ENCODE measurements around the gene FAM174A. TPM values are rescaled to one million over a fixed set of nuclear protein-coding genes. Genes with fewer than 3 reads are reported as not detected.

FAM174A gene
- total RNA-seq, 1 experiment from 2014 or later, result 13.3 TPM

DNA sequence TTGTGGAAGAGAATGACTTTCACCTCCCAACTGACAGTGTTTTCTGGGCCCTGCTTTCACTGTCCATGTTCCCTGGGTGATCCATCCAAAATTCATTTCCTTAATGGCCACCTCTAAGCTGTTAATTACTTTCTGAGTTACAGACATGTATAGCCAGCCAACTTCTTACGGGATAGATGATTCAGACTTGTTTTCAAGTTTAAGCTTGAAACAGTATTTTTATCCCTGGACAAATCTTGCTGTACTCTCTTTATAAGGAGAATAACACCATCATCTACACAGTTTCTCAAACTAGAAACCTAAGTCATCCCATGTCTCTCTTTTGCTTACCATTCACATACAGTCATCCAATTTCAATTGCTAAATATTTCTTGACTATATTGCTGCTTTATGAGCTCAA lies 6.9 kb downstream of the FAM174A start:
- DNase-seq, result no peak
- no peak overlapping the region for H3K27ac Mint-ChIP-seq (ENCODE audit: unreplicated experiment)
- TF ChIP-seq CTCF (IDR thresholded peaks at IDR 0.05; ENCODE audit: unreplicated experiment), result no peak
- BruUV-seq (replicated peaks), result no TSS peak
- H3K4me3 Mint-ChIP-seq (ENCODE audit: low read depth, unreplicated experiment), result no peak overlapping the region
- no peaks in the 10 kb centered on the region for H3K27me3 Mint-ChIP-seq (ENCODE audit: unreplicated experiment)
- no peaks in the 10 kb centered on the region for H3K9me3 Mint-ChIP-seq (ENCODE audit: low read depth, unreplicated experiment)
- CTCF ChIA-PET, result no interaction called here
- intact Hi-C loops (cut with micrococcal nuclease; ENCODE audit: unreplicated experiment), result no loop called here
- H3K36me3 Mint-ChIP-seq (ENCODE audit: insufficient read depth, unreplicated experiment), result no peaks in the 10 kb centered on the region
- H3K4me1 Mint-ChIP-seq (ENCODE audit: low read depth, unreplicated experiment), result peaks cover 13% of the 10 kb centered on the region

DNA sequence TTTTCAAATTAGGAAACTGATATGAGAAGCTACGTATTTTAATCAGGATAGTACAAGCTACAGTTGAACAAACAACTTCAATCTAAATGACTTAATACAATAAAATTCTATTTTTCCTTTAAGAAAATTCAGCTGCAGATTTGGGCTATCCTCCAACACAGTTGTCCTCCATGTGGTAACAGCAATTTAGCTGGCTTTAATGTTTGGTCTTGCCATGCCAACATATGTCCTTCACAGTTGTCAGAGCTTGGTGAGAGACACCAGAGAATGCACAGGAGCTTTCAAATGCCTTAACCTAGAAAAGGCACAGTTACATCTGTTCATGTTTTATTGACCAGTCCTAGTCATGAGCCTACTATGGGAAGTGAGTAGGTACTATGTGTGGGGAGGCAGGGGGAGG lies 10.8 kb downstream of the FAM174A start:
- no TSS peak for BruUV-seq (replicated peaks)
- no peak overlapping the region for H3K4me3 Mint-ChIP-seq (ENCODE audit: low read depth, unreplicated experiment)
- TF ChIP-seq CTCF (IDR thresholded peaks at IDR 0.05; ENCODE audit: unreplicated experiment), result no peak

DNA sequence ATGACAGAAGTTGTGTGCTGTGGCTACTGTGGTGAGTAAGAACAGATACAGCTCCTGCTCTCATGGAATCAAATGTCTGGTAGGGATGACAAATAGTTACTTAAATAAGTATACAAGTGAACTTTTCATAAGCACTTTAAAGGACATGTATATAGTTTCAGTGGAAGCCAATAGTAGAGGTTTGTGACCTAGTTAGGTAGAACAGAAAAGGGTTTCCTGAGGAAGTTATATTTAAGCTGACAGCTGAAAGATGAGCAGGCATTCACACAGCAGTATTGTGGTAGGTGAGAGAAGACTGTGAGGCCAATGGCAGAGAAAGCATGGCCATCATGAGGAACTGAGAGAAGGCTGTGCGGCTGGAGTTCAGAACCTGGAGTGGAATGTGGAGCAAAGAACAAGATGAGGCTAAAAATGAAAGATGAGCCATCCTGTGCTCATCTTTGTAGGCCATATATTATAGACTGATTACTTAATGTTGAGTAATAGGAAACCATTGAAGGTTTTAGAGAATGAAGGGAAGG lies 15.4 kb downstream of the FAM174A start:
- intact Hi-C loops (cut with micrococcal nuclease; ENCODE audit: unreplicated experiment), result no loop called here
- CTCF ChIA-PET, result no interaction called here
- no peak for DNase-seq

More for the DNA sequence above, 10.8 kb downstream of the FAM174A start:
- no peak for DNase-seq
- Mint-ChIP-seq H3K9me3 (ENCODE audit: low read depth, unreplicated experiment) (no peaks in the 10 kb centered on the region), H3K36me3 (ENCODE audit: insufficient read depth, unreplicated experiment) (no peaks in the 10 kb centered on the region), H3K27ac (ENCODE audit: unreplicated experiment) (no peak overlapping the region), H3K27me3 (ENCODE audit: unreplicated experiment) (no peaks in the 10 kb centered on the region), H3K4me1 (ENCODE audit: low read depth, unreplicated experiment) (no peaks in the 10 kb centered on the region)
- CTCF ChIA-PET, result no interaction called here
- intact Hi-C loops (cut with micrococcal nuclease; ENCODE audit: unreplicated experiment), result no loop called here

DNA sequence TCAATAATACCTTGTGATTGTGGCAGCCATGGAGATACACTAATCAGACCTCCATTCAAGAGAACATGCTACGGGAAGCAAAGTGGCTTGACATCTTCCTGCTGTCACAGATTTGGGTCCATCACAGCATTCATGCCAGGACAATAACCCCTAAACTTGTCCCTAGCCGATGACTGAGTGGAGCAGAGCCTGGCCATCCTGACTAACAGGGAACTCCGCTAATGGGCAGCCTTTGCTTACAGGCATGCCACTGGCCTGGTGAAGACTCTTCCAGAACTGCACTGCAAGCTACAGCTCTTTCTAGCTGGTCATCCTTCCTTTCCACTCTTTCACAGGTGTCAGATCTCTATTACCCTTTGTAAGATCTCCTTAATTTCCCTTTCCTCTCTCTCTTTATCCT lies 16.0 kb downstream of the FAM174A start:
- CTCF ChIA-PET, result no interaction called here
- H3K9me3 Mint-ChIP-seq (ENCODE audit: low read depth, unreplicated experiment), result no peaks in the 10 kb centered on the region

More for the DNA sequence above, 15.4 kb downstream of the FAM174A start:
- no peaks in the 10 kb centered on the region for H3K4me1 Mint-ChIP-seq (ENCODE audit: low read depth, unreplicated experiment)
- TF ChIP-seq CTCF (IDR thresholded peaks at IDR 0.05; ENCODE audit: unreplicated experiment), result no peak
- H3K27ac Mint-ChIP-seq (ENCODE audit: unreplicated experiment), result no peak overlapping the region
- no peak overlapping the region for H3K4me3 Mint-ChIP-seq (ENCODE audit: low read depth, unreplicated experiment)
- no peaks in the 10 kb centered on the region for H3K27me3 Mint-ChIP-seq (ENCODE audit: unreplicated experiment)
- no TSS peak for BruUV-seq (replicated peaks)
- no peaks in the 10 kb centered on the region for H3K36me3 Mint-ChIP-seq (ENCODE audit: insufficient read depth, unreplicated experiment)
- H3K9me3 Mint-ChIP-seq (ENCODE audit: low read depth, unreplicated experiment), result no peaks in the 10 kb centered on the region

More for the DNA sequence above, 16.0 kb downstream of the FAM174A start:
- no TSS peak for BruUV-seq (replicated peaks)
- intact Hi-C loops (cut with micrococcal nuclease; ENCODE audit: unreplicated experiment), result no loop called here
- no peak for DNase-seq
- H3K36me3 Mint-ChIP-seq (ENCODE audit: insufficient read depth, unreplicated experiment), result no peaks in the 10 kb centered on the region
- no peak overlapping the region for H3K4me3 Mint-ChIP-seq (ENCODE audit: low read depth, unreplicated experiment)
- no peaks in the 10 kb centered on the region for H3K27me3 Mint-ChIP-seq (ENCODE audit: unreplicated experiment)
- no peaks in the 10 kb centered on the region for H3K4me1 Mint-ChIP-seq (ENCODE audit: low read depth, unreplicated experiment)
- no peak overlapping the region for H3K27ac Mint-ChIP-seq (ENCODE audit: unreplicated experiment)
- TF ChIP-seq CTCF (IDR thresholded peaks at IDR 0.05; ENCODE audit: unreplicated experiment), result no peak

All from Calu3 (cell line).